Inflammatory macrophage treated with lipopolysaccharide for 4 hours (primary cell): ENCODE data around the gene VILL.

Experiments
- DNase-seq: peaks from one replicate; pipeline ENCODE4 v3.0.0-alpha.2; 2020

VILL gene

GRCh38 chr3:38002291-38002876, 11.8 kb downstream of the VILL start:
- DNase-seq = no peak

GRCh38 chr3:38002940-38003339, 12.4 kb downstream of the VILL start:
- DNase-seq = no peak

DNA sequence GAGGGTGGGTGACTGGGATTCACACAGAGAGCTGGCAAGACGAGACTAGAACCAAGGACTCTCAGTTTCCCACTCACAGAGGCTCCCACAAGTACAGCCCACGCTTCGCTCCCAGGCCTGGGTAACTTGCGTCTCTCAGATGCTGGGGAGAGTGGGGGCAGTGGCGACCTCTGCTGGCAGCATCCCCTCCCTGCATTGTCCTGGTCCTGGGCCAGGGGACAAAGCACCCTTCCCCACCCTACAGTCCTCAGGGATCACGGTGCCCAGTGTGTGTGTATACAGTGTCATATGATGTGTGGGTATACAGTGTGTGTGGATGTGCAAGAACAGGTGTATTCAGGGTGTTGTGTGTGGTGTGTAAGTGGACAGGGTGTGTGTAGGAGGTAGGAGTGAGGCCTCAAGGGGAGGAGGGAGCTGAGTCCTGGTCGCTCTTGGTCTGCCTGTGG, 12.8 kb downstream of the VILL start:
- DNase-seq = peak; percentile 55

DNA sequence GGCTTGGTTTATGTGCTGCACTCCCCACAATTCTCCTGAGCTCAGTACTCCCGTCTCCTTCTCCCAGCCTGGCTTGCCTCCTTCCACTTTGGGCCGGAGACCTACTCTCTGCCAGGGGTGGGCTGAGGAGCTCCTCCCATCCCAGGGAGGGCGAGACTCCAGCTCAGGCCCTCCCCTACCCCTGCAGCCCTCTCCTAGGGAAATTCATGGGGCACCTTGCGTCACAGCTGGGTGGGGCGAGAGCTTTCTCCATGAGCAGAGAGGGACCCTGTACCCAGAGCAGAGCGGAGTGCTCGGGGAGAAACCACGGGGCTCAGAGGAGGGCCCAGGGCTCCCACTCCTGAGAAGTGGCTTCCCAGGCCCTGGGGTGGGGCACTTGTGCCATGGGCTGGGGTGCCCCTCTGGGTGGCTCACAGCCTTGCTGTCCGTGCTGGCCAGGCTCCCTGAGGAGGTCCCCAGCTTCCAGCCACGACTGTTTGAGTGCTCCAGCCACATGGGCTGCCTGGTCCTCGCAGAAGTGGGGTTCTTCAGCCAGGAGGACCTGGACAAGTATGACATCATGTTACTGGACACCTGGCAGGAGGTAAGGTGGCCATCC, 13.3 kb downstream of the VILL start:
- no peak for DNase-seq

DNA sequence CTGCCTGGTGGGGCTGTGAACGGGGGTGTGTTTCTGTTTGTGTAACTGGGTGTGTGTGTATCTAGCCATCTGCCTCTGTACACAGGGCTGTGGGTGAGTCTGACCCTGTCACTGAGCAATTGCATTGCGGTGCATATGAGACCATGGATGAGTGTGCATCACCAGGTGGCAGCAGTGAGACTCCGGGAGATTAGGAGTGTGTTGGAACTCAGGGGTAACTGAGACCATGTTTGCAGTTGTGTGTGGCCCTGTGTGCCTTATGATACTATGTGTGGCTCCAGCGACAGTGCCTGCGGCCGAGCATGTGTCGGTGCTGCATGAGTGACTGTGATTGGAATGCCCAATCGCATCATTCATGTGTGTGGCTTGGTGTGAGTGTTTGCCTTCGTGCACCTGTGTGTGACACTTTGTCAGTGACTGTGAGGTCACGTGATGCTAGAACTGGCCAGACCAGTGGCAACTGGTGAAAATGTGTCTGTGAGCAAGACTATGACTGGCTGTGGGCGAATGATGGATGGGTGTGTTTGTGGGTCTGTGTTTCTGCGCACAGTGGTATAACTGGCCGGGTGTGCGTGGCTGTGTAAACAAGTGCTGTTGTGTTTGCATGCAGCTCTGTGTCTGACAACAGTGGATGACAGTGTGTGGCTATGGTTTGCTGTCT, 14.0 kb downstream of the VILL start:
- DNase-seq = peak; percentile 62

DNA sequence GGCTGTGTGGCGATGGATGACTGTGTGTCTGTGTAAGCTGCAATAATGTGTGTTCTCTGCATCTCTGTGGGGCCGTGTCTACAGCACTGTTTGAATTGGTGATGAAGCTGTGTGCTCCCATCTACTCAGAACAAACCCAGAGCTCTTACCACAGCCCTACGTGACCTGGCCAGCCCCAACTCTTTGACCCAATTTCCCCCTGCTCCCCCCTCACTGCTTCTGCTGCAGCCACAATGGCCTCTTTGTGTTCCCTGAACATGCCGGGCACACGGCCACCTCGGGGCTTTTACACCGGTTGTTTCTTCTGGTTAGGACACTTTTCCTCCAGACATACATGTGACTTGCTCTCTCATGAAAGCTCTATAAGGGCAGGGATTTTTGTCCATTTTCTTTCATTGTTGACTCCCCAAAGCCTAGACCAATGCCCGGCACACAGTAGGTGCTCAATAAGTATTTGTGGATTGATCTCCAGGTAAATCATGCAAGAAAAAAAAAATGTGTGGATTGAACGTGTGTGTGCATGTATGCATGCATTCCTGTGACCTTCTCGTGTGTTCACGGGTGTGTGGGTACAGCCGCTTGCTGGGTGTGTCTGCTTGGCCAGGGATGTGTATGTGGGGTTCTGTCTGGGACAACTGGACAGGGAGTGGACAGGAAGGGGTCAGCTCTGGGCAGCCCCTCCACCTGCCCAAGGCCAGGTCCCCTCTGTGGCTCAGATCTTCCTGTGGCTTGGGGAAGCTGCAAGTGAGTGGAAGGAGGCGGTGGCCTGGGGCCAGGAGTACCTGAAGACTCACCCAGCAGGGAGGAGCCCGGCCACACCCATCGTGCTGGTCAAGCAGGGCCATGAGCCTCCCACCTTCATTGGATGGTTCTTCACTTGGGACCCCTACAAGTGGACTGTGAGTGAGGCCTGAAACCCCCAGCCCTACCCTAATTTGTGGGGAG, 14.8 kb downstream of the VILL start:
- DNase-seq = no peak

DNA sequence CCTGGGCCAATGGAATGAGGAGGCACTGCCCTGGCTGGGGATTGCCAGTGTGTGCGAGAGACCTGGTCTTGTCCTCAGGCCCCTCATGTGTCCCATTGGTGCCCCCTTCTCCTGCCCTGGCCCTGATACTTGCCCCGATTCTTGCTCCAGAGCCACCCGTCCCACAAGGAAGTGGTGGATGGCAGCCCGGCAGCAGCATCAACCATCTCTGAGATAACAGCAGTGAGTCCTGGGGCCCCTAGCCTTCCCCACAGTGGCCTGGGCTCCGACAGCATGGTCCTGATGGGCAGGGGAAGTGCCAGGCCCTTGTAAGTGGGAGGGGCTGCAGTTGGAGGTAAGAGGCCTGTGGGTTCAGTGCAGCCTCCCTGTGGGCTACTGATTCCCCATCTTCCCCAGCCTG, 15.4 kb downstream of the VILL start:
- no peak for DNase-seq

GRCh38 chr3:38006445-38006995, 15.9 kb downstream of the VILL start:
- no peak for DNase-seq

DNA sequence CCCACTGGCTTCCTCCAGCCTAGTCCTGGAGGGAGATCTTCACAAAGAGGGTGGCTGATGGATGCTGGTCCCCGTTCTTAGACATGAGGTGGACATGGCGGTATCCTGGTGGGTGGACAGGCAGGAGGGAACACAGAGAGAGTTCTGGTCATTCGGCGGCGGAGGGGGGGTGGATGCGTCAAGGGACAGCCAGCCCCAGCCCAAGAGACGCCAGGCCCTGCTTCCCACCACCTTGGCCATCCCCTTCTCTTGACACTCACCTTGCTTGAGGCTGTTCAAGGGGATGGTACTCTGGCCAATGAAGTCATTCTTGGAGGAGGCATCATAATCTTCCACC, 17.1 kb downstream of the VILL start:
- DNase-seq = no peak

- no peak for DNase-seq
Measured at GRCh38 chr3:38008191-38008701, 17.7 kb downstream of the VILL start.

- no peak for DNase-seq
Measured at GRCh38 chr3:38008971-38009580, 18.5 kb downstream of the VILL start.

- DNase-seq = no peak
Measured at GRCh38 chr3:38009807-38010591, 19.4 kb downstream of the VILL start.

DNA sequence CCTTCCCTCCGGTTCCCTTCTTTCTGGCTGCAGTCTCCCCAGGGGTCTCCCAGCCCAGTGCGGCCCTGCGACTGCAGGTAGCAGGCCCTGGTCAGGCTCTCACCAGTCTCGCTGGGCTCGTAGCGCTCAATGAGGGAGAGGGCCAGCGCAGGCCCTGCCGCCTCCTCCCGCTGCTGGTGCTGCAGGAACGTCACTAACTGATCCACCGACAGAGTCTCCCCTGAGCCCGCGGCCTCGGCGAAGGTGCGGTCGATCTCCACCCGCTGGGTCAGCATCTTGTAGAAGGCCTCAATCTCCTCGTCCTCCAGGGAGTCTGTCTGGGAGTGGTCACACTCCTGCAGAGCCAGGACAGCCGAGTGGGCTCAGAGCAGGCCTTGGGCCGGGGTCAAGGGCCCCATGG, 20.5 kb downstream of the VILL start:
- no peak for DNase-seq

- DNase-seq = no peak
Measured at GRCh38 chr3:38015485-38015884, 24.9 kb downstream of the VILL start.

GRCh38 chr3:38015984-38016383, 25.4 kb downstream of the VILL start:
- no peak for DNase-seq

GRCh38 chr3:38016410-38016809, 25.8 kb downstream of the VILL start:
- DNase-seq = no peak

GRCh38 chr3:38016847-38017444, 26.4 kb downstream of the VILL start:
- no peak for DNase-seq

DNA sequence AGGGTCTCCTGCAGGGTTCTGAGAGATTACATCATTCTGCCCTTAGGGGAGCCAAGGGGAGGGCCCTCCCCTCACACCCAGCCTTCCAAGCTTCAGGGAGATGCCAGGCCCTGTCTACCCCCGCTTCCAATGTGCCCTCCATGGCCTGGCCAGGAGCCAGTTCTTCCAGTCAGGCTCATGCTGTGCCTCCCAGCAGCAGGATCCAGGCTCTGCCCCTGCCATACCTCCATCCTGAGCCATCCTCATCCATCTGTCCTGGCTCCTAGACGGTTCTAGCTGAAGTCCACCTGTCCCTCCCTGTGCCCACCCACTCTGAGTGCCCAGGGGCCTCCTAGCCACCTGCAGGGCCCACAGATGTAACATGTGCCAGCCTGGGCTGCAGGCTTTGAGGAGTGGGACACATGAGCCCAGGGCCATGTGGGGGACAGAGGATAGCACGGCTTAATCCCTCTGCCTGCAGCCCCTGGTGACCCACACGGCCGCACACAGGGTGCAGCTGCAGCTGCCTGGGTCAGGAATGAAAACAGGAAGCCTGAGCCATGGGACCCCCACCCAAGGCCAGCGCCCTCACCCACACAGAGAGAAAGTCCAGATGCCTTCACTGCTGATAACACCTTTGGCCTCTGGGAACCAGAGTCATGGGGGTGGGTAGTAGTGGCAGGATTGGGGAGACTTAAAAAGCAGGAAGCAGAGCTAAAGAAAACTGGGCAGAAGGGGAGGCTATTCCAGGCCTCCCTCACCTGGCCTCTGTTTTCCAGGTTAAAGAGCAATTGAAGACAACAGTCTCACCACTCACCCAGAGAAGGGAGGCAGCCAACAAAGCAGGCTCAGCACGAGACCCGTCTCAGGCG, 27.1 kb downstream of the VILL start:
- DNase-seq = no peak

- DNase-seq = no peak
Measured at GRCh38 chr3:38018296-38019266, 28.0 kb downstream of the VILL start.
